ENCODE results near the gene PPP6R3. TPM values are rescaled to one million over a fixed set of nuclear protein-coding genes. Genes with fewer than 3 reads are reported as not detected.
A peak's percentile ranks its signal among the peaks of the same experiment; 100 is the strongest.

Gene PPP6R3
- total RNA-seq, 1 experiment from 2014 or later: 138 TPM

- TF ChIP-seq CTCF (conservative IDR thresholded peaks at IDR 0.05): peak; percentile 93
- Histone ChIP-seq H2BK12ac (ENCODE audit: insufficient read length, low read depth, low read length) (no peak overlapping the region), H3K4ac (ENCODE audit: low read depth, low read length) (no peak overlapping the region), H3K18ac (ENCODE audit: insufficient read length, low read depth, low read length) (no peak overlapping the region), H3K9ac (ENCODE audit: extremely low read depth, insufficient read length, low read length) (no peak overlapping the region), H4K8ac (replicated peaks; ENCODE audit: insufficient read length, low read depth, low read length) (no peak overlapping the region), H4K91ac (ENCODE audit: insufficient read length, low read depth, low read length) (no peak overlapping the region), H2BK15ac (ENCODE audit: low read depth, low read length) (no peak overlapping the region), H2AK5ac (ENCODE audit: insufficient read length, low read length) (no peak overlapping the region), H4K5ac (ENCODE audit: insufficient read length, low read depth, low read length) (no peak overlapping the region), H3K9me3 (ENCODE audit: control insufficient read depth, low read depth, low read length) (no peaks in the 10 kb centered on the region), H2AFZ (ENCODE audit: low read length) (no peak overlapping the region), H3K27me3 (ENCODE audit: insufficient read depth, low read length) (no peaks in the 10 kb centered on the region), H3K56ac (ENCODE audit: insufficient read length, low read depth, low read length) (no peak overlapping the region), H2BK120ac (ENCODE audit: low read depth, low read length, poor library complexity, severe bottlenecking) (no peak overlapping the region), H3K4me2 (ENCODE audit: insufficient read depth, insufficient read length, low read length) (no peak overlapping the region), H3K79me2 (ENCODE audit: insufficient read depth, low read length) (no peaks in the 10 kb centered on the region), H3K23me2 (ENCODE audit: insufficient read length, low read depth, low read length, poor library complexity, severe bottlenecking) (no peaks in the 10 kb centered on the region), H3K27ac (ENCODE audit: insufficient read length, low read depth, low read length) (no peak overlapping the region), H3K4me1 (ENCODE audit: insufficient read depth, low read length) (no peaks in the 10 kb centered on the region), H3T11ph (ENCODE audit: low read length) (no peak overlapping the region), H3K79me1 (ENCODE audit: insufficient read depth, low read depth, low read length, poor library complexity, severe bottlenecking) (peaks cover 3% of the 10 kb centered on the region), H3K23ac (ENCODE audit: insufficient read length, low read depth, low read length) (no peak overlapping the region), H4K20me1 (ENCODE audit: control insufficient read depth, insufficient read depth, insufficient read length) (no peaks in the 10 kb centered on the region), H2BK5ac (ENCODE audit: insufficient read length, low read length) (no peak overlapping the region), H3K14ac (ENCODE audit: insufficient read depth, low read length) (no peak overlapping the region), H2BK20ac (ENCODE audit: low read depth, low read length, poor library complexity, severe bottlenecking) (no peak overlapping the region)
- Mint-ChIP-seq H3K9me3 (no peaks in the 10 kb centered on the region), H3K4me1 (peaks cover 0 to 2% of the 10 kb centered on the region in 2 experiments; a peak in 2 of 4 replicates), H3K36me3 (ENCODE audit: insufficient read depth in 1 of 3, low read depth in 3 of 3) (peaks cover 15 to 69% (median 56%) of the 10 kb centered on the region in 3 experiments; a peak in 6 of 7 replicates), H3K4me3 (no peak overlapping the region), H3K27ac (no peak overlapping the region), H3K27me3 (ENCODE audit: low read depth) (no peaks in the 10 kb centered on the region)
- no CpG with 5 or more reads among the region's 6 CpGs for WGBS (ENCODE audit: extremely low coverage, insufficient read length, low lambda C conversion rate)
- DNase-seq: peak; percentile 82
These were observed 123.5 kb downstream of the PPP6R3 start for GRCh38 chr11:68584097-68584496.

All from H9 (cell line).